Testis (tissue), 2 donors: ENCODE data around the gene FRS3.

Experiments used
- POLR2A ChIP-seq: fragments of 450-650 bp; IDR thresholded peaks from one replicate; pipeline ENCODE4 v1.6.1; 2017; ENCODE audit warnings: antibody characterized with exemption, mild to moderate bottlenecking, moderate library complexity
- TF ChIP-seq, protein P1 (sequence below), 3 experiments: fragments of 450-650 bp in 2 of 3; fragments of 200-600 bp in 1 of 3; sonication (generic) in 1 of 3; IDR thresholded peaks; one replicate each; pipeline ENCODE4 v1.5.1; 2016 to 2019; ENCODE audit warnings: antibody characterized with exemption in 3 of 3, mild to moderate bottlenecking in 2 of 3, moderate library complexity in 1 of 3

- no peak for TF ChIP-seq POLR2A
- TF ChIP-seq, protein P1, sequence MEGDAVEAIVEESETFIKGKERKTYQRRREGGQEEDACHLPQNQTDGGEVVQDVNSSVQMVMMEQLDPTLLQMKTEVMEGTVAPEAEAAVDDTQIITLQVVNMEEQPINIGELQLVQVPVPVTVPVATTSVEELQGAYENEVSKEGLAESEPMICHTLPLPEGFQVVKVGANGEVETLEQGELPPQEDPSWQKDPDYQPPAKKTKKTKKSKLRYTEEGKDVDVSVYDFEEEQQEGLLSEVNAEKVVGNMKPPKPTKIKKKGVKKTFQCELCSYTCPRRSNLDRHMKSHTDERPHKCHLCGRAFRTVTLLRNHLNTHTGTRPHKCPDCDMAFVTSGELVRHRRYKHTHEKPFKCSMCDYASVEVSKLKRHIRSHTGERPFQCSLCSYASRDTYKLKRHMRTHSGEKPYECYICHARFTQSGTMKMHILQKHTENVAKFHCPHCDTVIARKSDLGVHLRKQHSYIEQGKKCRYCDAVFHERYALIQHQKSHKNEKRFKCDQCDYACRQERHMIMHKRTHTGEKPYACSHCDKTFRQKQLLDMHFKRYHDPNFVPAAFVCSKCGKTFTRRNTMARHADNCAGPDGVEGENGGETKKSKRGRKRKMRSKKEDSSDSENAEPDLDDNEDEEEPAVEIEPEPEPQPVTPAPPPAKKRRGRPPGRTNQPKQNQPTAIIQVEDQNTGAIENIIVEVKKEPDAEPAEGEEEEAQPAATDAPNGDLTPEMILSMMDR (IDR thresholded peaks at IDR 0.05): no peak
These were observed 31.6 kb downstream of the FRS3 start for GRCh38 chr6:41748102-41748477.
